Tibial nerve (tissue), 4 donors: ENCODE data around the gene SKP1.

ENCODE experiments used
- CTCF ChIP-seq, 5 experiments: fragments of 200-600 bp in 3 of 5; fragments of 450-650 bp in 2 of 5; sonication (generic) in 3 of 5; IDR thresholded peaks; one replicate each; pipeline ENCODE4 v1.5.1; 2016 to 2019; ENCODE audit warnings: antibody characterized with exemption in 5 of 5, mild to moderate bottlenecking in 3 of 5, moderate library complexity in 2 of 5
- EP300 ChIP-seq, 2 donors: sonication (generic); formaldehyde crosslinking; IDR thresholded peaks; one replicate each; pipeline ENCODE4 v1.6.1; 2017; ENCODE audit warnings: antibody characterized with exemption in 2 of 2, mild to moderate bottlenecking in 1 of 2
- POLR2A ChIP-seq, 2 donors: fragments of 450-650 bp; IDR thresholded peaks; one replicate each; pipeline ENCODE4 v1.6.1; 2017; ENCODE audit warnings: antibody characterized with exemption in 2 of 2, mild to moderate bottlenecking in 2 of 2, moderate library complexity in 2 of 2

GRCh38 chr5:134135091-134135655 is 41.6 kb downstream of the SKP1 start:
- no peak for TF ChIP-seq POLR2A (IDR thresholded peaks at IDR 0.05)
- TF ChIP-seq CTCF (IDR thresholded peaks at IDR 0.05), result no peak
- no peak for TF ChIP-seq EP300 (IDR thresholded peaks at IDR 0.05)
